H1 (cell line): ENCODE measurements around the gene FOXC1. TPM values are rescaled to one million over a fixed set of nuclear protein-coding genes. Genes with fewer than 3 reads are reported as not detected.

Experiments
- CTCF ChIA-PET: fragments of 300-600 bp; sonication (Branson Sonifier 250); formaldehyde crosslinking; loops from one replicate; lab custom pipeline; 2021; ENCODE audit not compliant: partially characterized antibody; lab: Charles Lee
- POLR2A ChIA-PET: fragments of 300-600 bp; sonication (Branson Sonifier 250); formaldehyde crosslinking; loops from one replicate; lab custom pipeline; 2021; ENCODE audit warnings: inconsistent platforms; ENCODE audit not compliant: partially characterized antibody; lab: Charles Lee
- DNase-seq, 2 experiments: peaks; one replicate each; pipeline versions ENCODE4 v3.0.0 to v3.0.0-alpha.2; 2010 to 2022; ENCODE audit warnings: low spot score in 2 of 2, low read depth in 1 of 2, mixed read lengths in 1 of 2
- FAIRE-seq: peaks from 2 replicates; lab custom pipeline; 2011; peaks lifted over from hg19 to GRCh38; lab: Jason Lieb, UNC
- H2AFZ ChIP-seq: 2 replicates; pipeline ENCODE4 v1.8.1; 2012; ENCODE audit warnings: low read length, inconsistent platforms
- H2AK5ac ChIP-seq: 2 replicates; pipeline ENCODE4 v1.6.1; 2013; ENCODE audit warnings: low read depth, low read length
- H2BK120ac ChIP-seq: replicated peaks from 2 replicates; pipeline ENCODE3; 2013; ENCODE audit warnings: low read depth, low read length, inconsistent platforms
- H2BK12ac ChIP-seq: 2 replicates; pipeline ENCODE4 v1.6.1; 2013; ENCODE audit warnings: low read depth, low read length
- H2BK15ac ChIP-seq: 2 replicates; pipeline ENCODE4 v1.6.1; 2013; ENCODE audit warnings: low read length
- H2BK20ac ChIP-seq: 2 replicates; pipeline ENCODE4 v1.6.1; 2013; ENCODE audit warnings: low read length
- H2BK5ac ChIP-seq: 2 replicates; pipeline ENCODE4 v1.6.1; 2013; ENCODE audit warnings: low read depth, low read length
- H3K14ac ChIP-seq: 2 replicates; pipeline ENCODE4 v1.6.1; 2013; ENCODE audit warnings: inconsistent platforms; ENCODE audit not compliant: insufficient read length
- H3K18ac ChIP-seq: 2 replicates; pipeline ENCODE4 v1.6.1; 2013; ENCODE audit warnings: low read length; ENCODE audit errors: extremely low read depth
- H3K23ac ChIP-seq: 2 replicates; pipeline ENCODE4 v1.6.1; 2013; ENCODE audit warnings: inconsistent platforms; ENCODE audit not compliant: insufficient read length
- H3K23me2 ChIP-seq: 2 replicates; pipeline ENCODE4 v1.6.1; 2013; ENCODE audit warnings: low read depth, low read length
- H3K27ac ChIP-seq: 2 replicates; pipeline ENCODE4 v1.6.1; 2011; ENCODE audit warnings: low read depth, low read length, inconsistent platforms
- H3K27me3 ChIP-seq, 4 experiments: replicated peaks in 1 of 4; 1 replicate in 1 of 4; 2 replicates in 3 of 4; pipeline versions ENCODE4 v1.6.1 to v1.8.1; 2011 to 2013; ENCODE audit warnings: low read length in 3 of 4, mild to moderate bottlenecking in 3 of 4, inconsistent platforms in 2 of 4, mixed read lengths in 2 of 4, moderate library complexity in 1 of 4; ENCODE audit not compliant: control insufficient read depth in 3 of 4, insufficient read depth in 3 of 4; ENCODE audit errors: extremely low read depth in 1 of 4
- H3K36me3 ChIP-seq, 4 experiments: 2 replicates each; pipeline versions ENCODE4 v1.6.1 to v1.8.1; 2011 to 2013; ENCODE audit warnings: mild to moderate bottlenecking in 4 of 4, low read length in 3 of 4, moderate library complexity in 2 of 4, control low read depth in 1 of 4, inconsistent platforms in 1 of 4; ENCODE audit not compliant: insufficient read depth in 4 of 4, control insufficient read depth in 2 of 4
- H3K4ac ChIP-seq: replicated peaks from 2 replicates; pipeline ENCODE3; 2013; ENCODE audit warnings: low read length, low read depth, mixed read lengths, inconsistent platforms; ENCODE audit not compliant: insufficient read length
- H3K4me1 ChIP-seq, 4 experiments: replicated peaks in 1 of 4; 1 replicate in 1 of 4; 2 replicates in 3 of 4; pipeline versions ENCODE4 v1.6.1 to v1.8.1; 2011 to 2013; ENCODE audit warnings: low read length in 3 of 4, inconsistent platforms in 2 of 4, mixed read lengths in 1 of 4; ENCODE audit not compliant: insufficient read depth in 4 of 4, control insufficient read depth in 3 of 4
- H3K4me2 ChIP-seq, 2 experiments: 2 replicates each; pipeline versions ENCODE4 v1.6.1 to v1.8.1; 2011 to 2013; ENCODE audit warnings: low read depth in 2 of 2, low read length in 2 of 2, control low read depth in 1 of 2, inconsistent platforms in 1 of 2, mild to moderate bottlenecking in 1 of 2; ENCODE audit not compliant: insufficient read depth in 1 of 2
- H3K4me3 ChIP-seq, 4 experiments: fragments of 200-600, 300-600 bp in 1 of 4; sonication (generic), shearing (Covaris generic), sonication (Bioruptor Twin) in 1 of 4; 2 replicates each; pipeline versions ENCODE4 v1.5.1 to v1.8.1; 2011 to 2016; ENCODE audit warnings: low read length in 4 of 4, low read depth in 3 of 4, control low read depth in 2 of 4, inconsistent platforms in 2 of 4, mild to moderate bottlenecking in 2 of 4, mixed read lengths in 1 of 4, moderate library complexity in 1 of 4; ENCODE audit not compliant: insufficient read depth in 2 of 4; ENCODE audit errors: extremely low read depth in 1 of 4
- H3K56ac ChIP-seq: replicated peaks from 2 replicates; pipeline ENCODE3; 2013; ENCODE audit warnings: low read depth, mild to moderate bottlenecking, mixed read lengths, low read length, inconsistent platforms; ENCODE audit not compliant: insufficient read length
- H3K79me1 ChIP-seq: 2 replicates; pipeline ENCODE4 v1.6.1; 2013; ENCODE audit warnings: low read depth, low read length, control low read depth
- H3K79me2 ChIP-seq, 2 experiments: 2 replicates each; pipeline versions ENCODE4 v1.6.1 to v1.8.1; 2012 to 2013; ENCODE audit warnings: low read length in 2 of 2, mild to moderate bottlenecking in 2 of 2, inconsistent platforms in 1 of 2; ENCODE audit not compliant: insufficient read depth in 2 of 2, control insufficient read depth in 1 of 2
- H3K9ac ChIP-seq, 4 experiments: replicated peaks in 1 of 4; 1 replicate in 1 of 4; 2 replicates in 3 of 4; pipeline versions ENCODE4 v1.6.1 to v1.8.1; 2011 to 2013; ENCODE audit warnings: low read depth in 3 of 4, low read length in 3 of 4, control low read depth in 2 of 4, mild to moderate bottlenecking in 2 of 4, moderate library complexity in 2 of 4, inconsistent platforms in 1 of 4; ENCODE audit errors: extremely low read depth in 1 of 4
- H3K9me3 ChIP-seq, 2 experiments: 2 replicates each; pipeline versions ENCODE4 v1.6.1 to v1.8.1; 2012 to 2013; ENCODE audit warnings: mild to moderate bottlenecking in 2 of 2, moderate library complexity in 2 of 2, control low read depth in 1 of 2, inconsistent platforms in 1 of 2, low read depth in 1 of 2, low read length in 1 of 2, mixed read lengths in 1 of 2; ENCODE audit not compliant: insufficient read depth in 2 of 2
- H4K20me1 ChIP-seq, 2 experiments: replicated peaks in 1 of 2; 2 replicates each; pipeline versions ENCODE3 to v1.8.1; 2011 to 2013; ENCODE audit warnings: inconsistent platforms in 2 of 2, low read length in 2 of 2, mild to moderate bottlenecking in 1 of 2; ENCODE audit not compliant: insufficient read depth in 2 of 2, control insufficient read depth in 1 of 2
- H4K5ac ChIP-seq: 2 replicates; pipeline ENCODE4 v1.6.1; 2013; ENCODE audit warnings: low read length, low read depth, mixed read lengths, inconsistent platforms; ENCODE audit not compliant: insufficient read length
- H4K8ac ChIP-seq: 2 replicates; pipeline ENCODE4 v1.8.0; 2013; ENCODE audit warnings: mild to moderate bottlenecking, moderate library complexity, low read length, inconsistent platforms; ENCODE audit not compliant: insufficient read depth; ENCODE audit errors: extremely low read depth
- H4K91ac ChIP-seq: replicated peaks from 2 replicates; pipeline ENCODE3; 2013; ENCODE audit warnings: low read length, mixed read lengths, inconsistent platforms; ENCODE audit not compliant: insufficient read length
- JUN ChIP-seq: IDR thresholded peaks from 2 replicates; pipeline ENCODE4 v1.6.1; 2011; ENCODE audit warnings: low read depth, mild to moderate bottlenecking, improper control_type of control experiment, low read length
- SAP30 ChIP-seq: fragments of 300-600 bp; sonication (generic); IDR thresholded peaks from 2 replicates; pipeline ENCODE4 v1.7.1; 2012; ENCODE audit warnings: low read length, moderate library complexity, mild to moderate bottlenecking, inconsistent platforms; ENCODE audit not compliant: insufficient read depth, insufficient replicate concordance
- WGBS, 2 experiments: shearing (Covaris generic) in 1 of 2; methylation state at CpG; one replicate each; pipeline versions ENCODE4 v1.1.6 to v1.1.7; 2013 to 2015; ENCODE audit warnings: low lambda C conversion rate in 2 of 2, mixed read lengths in 2 of 2, inconsistent platforms in 1 of 2, low coverage in 1 of 2, missing lambda C conversion rate in 1 of 2; ENCODE audit not compliant: insufficient replicate concordance in 2 of 2, insufficient coverage in 1 of 2, insufficient read length in 1 of 2; ENCODE audit errors: extremely low coverage in 1 of 2, missing lambda C conversion rate in 1 of 2; 5-methylcytosine and 5-hydroxymethylcytosine counted together
- polyA plus RNA-seq, 7 experiments: library from polyadenylated mRNA; depleted of rRNA in 3 of 7; stranded (reverse) in 5 of 7; unstranded in 2 of 7; fragments of >200 nt in 5 of 7; fragments of 200-250 nt in 2 of 7; gene quantifications; 1 replicate in 5 of 7; 2 replicates in 1 of 7; 4 replicates in 1 of 7; pipeline versions ENCODE4 v1.2.1 to v1.2.3, GENCODE V29; 2011 to 2013; ENCODE audit warnings: missing spikeins in 2 of 7, mixed read lengths in 2 of 7
- total RNA-seq: library from RNA; stranded (reverse); fragmentation: NEBNext Ultra II Directional; extraction: Animal tissue kit (Norgen Biotek cat#: 25700); gene quantifications from 2 replicates; pipeline ENCODE4 v1.2.1, GENCODE V29; 2021

The FOXC1 gene
- total and polyA plus RNA-seq, 2 of the 8 experiments (the other 6 are each of a cell fraction or from before 2014, with no cell fraction given), result 0.22 TPM; not detected in 1

GRCh38 chr6:1600063-1600763, 9.5 kb upstream of the FOXC1 start:
- Histone ChIP-seq H3K79me1 (no peaks in the 10 kb centered on the region), H3K23me2 (peaks cover 7% of the 10 kb centered on the region; the same call in 1 of the 2 replicates), H3K27ac (no peak overlapping the region), H3K27me3 (peaks cover 12 to 30% (median 25%) of the 10 kb centered on the region in 4 experiments), H2BK120ac (no peak overlapping the region), H3K9ac (no peak overlapping the region), H2AK5ac (no peak overlapping the region), H2BK20ac (no peak overlapping the region), H3K56ac (no peak overlapping the region), H2BK5ac (no peak overlapping the region), H3K4ac (no peak overlapping the region), H3K4me1 (peaks cover 0 to 10% (median 3%) of the 10 kb centered on the region in 4 experiments; a peak in 5 of 7 replicates), H3K23ac (no peak overlapping the region), H2BK15ac (no peak overlapping the region), H3K36me3 (peaks cover 0 to 7% (median 0%) of the 10 kb centered on the region in 4 experiments; a peak in 1 of 8 replicates), H4K91ac (no peak overlapping the region), H3K14ac (no peak overlapping the region), H2BK12ac (0 out of 2 replicates have a peak overlapping the region, but pooled peaks have one; percentile 33), H3K4me3 (no peak overlapping the region), H3K4me2 (no peak overlapping the region), H4K5ac (no peak overlapping the region), H3K18ac (no peak overlapping the region), H4K20me1 (peaks cover 0 to 1% of the 10 kb centered on the region in 2 experiments), H4K8ac (no peak overlapping the region), H3K9me3 (no peaks in the 10 kb centered on the region), H2AFZ (no peak overlapping the region), H3K79me2 (no peaks in the 10 kb centered on the region)
- no peak for DNase-seq
- no peak for FAIRE-seq
- WGBS, 2 experiments, result 84% methylated on average over 3 of the region's 3 CpGs; no CpG with 5 or more reads in 1 of the 2 experiments
- TF ChIP-seq SAP30, result no peak
- TF ChIP-seq JUN, result no peak
- ChIA-PET CTCF (interaction anchor here (0.5 to 1.5 kb wide), 5 partner anchors 8 to 748 kb away, joined by 3 to 6 read pairs (median 3); no protein-coding TSS in a partner anchor), POLR2A (no interaction called here)
